Inferior parietal cortex (tissue), 1 donor: Measurements from ENCODE around the gene TTC39B.
A peak's percentile ranks its signal among the peaks of the same experiment; 100 is the strongest.

Source experiments
- DNase-seq: peaks from one replicate; pipeline ENCODE4 v3.0.0-alpha.2; 2016; ENCODE audit errors: extremely low spot score

The TTC39B gene

DNA sequence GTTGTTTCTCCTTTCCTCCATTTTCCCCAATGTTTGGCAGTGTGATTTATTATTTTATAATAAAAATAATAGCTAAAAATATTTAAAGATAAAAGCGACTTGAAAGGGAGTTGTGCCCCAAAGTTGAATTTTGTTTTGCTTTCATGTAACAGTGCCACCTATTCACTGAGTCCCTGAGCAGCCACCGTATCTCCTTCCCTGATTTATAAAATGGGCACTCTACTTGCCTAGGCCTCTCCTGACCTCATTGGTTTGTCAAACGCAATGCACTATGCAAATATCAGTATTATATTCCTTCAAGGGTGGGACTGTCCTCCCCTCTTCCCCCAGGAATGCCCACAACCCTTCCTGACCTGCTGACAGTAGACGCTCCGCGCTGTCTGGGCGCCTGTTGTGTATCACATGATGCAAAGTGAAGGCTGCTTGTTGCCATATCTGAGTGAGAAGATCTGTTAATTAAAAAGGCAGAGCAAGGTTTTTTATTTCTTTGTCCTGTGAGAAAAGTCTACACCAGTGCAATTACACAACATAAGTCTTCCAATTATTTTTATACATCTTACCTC lies 81.4 kb downstream of the TTC39B start:
- no peak for DNase-seq

DNA sequence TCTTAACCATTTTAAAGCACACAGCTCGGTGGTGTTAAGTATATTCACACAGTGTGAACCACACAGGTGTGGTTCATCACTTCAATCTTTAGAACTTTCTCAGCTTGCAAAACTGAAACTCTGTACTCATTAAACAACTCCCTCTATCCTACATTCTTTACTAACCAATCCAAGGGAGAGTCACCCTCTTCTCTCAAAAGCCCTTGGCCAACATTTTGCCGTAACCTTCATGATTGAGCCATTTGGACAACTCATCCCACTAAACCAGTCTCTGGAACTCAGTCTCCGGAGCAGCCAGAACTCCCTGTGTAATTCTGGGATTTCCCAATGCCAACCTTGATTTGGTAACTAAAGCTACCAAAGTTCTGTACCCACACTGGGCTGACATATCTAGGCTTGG lies 84.7 kb downstream of the TTC39B start:
- DNase-seq, result no peak

DNA sequence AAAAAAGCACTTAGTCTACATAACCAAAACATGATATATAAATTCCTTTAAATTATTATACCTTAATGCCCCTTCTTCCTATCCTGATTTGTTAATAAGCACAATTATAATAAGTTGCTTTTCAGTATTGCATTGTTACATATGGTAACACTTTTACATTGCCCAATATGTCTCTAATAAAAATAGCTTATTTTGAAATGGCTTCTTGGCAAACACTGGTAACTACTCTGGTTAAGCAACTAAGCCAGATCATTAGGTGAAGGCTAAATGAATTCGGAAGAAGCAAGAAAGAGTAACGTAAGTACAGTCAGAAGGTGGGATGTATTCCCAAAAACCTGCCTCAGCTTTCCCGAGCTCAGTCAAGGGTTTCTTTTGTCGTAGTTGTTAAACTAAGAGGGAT lies 85.3 kb downstream of the TTC39B start:
- no peak for DNase-seq

DNA sequence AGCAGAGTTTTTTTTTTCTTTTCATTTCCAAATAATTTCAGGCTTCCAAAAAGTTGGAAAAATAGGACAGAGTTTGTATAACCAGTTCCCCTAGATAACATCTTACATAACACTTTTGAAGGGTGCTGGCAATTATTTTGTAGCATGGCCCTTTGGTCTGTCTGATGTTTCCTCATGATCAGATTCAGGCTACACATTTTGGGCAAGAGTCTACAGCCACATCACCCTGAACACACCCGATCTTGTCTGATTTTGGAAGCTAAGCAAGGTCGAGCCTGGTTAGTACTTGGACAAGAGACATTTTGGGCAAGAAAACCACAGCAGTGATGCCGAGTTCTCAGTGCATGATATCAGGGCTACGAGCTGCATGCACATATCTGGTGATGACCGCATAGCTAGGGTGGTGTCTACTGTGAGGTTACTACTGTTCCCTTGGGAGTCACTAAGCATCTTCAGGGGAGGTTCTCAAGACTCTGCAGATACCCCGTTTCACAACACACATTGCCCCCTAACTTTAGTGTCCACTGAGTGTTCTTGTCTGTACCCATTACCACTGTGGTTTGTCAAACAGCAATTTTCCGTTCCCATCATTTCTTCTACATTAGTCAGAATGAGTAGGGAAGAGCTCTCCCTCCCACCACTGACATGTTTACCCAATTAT lies 86.2 kb downstream of the TTC39B start:
- no peak for DNase-seq

DNA sequence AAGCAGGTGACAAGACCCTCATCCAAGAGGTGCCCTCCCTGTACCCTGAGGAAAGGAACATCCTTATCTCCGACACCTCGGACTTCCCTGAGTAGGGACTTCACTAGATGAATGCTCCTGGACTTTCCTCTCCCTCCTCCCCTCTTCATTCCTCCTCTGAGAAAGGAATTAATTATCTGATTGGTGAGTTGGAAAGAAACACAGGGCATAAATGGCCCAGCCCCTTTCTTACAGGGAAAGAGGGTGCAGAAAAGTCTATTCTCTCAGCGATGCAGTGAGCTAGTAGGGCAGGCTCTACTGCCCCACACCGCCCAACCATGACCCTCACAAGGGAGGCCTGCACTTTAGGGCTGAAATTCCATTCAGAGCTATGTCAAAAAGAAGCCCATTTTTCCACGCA lies 87.5 kb downstream of the TTC39B start:
- no peak for DNase-seq

DNA sequence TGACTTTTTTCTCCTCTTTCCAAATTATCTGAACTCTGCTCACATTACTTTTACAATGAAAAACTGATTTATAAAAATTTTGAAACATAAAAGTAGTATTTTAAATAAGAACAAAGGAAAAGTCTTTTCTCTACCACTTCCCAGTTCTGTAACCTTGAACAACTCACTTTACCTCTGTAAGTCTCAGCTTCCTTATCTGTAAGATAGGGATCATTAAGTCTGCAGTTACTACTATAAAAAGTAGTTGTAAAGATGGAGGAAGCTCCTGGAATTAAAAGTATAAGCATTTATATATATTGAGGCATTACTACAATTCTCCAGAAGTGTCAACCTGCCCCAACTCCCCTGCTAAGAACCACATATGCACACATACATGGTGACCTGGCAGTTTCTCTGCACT lies 88.0 kb downstream of the TTC39B start:
- DNase-seq, result no peak

DNA sequence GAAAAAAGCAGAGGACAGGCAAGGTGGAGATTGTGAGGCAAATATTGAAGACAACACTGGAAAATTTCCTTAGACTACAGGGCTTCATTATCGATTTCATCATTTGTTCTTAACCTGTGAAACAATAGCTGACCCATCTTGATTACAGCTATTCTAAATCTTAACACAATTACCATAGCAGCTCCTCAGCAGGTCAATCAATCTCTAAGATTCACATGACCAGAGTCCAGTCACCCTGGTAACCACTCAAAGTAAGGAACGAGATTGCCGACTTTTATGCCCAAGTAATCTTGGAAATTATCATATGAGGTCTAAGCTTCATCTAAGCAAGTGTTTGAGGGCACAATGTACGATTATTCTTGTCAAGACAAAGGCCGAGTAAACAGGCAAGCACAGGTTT lies 93.8 kb downstream of the TTC39B start:
- DNase-seq, result no peak

DNA sequence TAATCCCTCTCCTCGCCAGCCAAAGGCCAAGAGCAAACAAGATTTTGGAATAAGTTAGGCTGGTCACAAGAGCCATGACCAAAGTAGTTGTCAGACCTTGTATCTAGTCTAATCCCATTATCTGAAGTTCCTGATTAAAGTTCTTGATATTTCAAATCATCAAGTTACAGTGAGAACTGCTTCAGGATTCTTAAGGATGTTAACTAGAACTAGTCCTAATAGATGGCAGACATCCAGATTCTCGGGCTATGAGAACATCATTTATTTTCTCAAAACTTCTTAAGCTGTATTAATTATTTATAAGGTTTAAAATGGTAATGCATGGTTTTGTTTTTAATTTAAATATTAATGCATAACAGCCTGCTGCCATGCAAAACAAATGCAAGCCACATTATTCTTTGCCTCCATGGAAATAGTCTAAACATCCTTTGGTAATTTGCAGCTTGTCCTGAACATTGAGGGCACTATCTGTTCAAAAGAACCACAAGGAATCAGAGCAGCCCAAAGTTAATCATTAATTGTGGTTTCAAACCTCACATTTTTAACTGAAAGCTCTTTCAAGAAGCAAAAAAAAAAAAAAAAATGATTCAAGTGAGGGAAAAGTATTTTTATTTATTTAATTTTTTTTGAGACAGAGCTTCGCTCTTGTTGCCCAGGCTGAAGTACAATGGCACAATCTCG lies 95.1 kb downstream of the TTC39B start:
- DNase-seq, result no peak

DNA sequence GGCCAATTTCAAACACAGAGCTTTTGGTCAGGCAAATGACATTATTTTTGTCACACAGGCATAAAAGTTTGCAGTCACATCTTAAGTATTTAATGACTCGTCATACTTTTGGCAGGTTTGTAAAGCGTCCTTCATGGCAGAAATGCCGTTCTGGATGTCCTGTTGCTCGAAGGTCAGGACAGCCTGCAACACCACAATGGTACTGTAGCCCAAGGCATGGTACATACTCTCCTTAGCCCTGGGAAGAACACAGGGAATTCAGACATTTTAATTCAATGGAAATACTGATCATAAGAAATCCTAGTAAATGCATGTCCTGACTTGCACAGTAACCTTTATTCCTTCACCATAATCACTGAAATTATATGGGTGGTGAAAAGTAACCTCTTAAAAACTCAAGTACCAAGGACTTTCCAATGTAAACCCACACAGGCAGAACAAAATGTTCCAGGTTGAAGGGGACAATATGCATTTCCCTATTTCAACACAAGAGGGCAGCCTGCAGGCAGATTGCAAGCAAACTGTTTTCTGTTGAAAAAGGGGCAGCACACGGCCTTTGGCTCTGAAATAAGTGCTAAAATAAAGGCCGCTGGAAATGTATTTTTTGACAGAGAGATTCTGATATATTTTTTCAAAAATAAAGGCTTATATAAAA lies 95.7 kb downstream of the TTC39B start:
- DNase-seq, result peak; percentile 88

DNA sequence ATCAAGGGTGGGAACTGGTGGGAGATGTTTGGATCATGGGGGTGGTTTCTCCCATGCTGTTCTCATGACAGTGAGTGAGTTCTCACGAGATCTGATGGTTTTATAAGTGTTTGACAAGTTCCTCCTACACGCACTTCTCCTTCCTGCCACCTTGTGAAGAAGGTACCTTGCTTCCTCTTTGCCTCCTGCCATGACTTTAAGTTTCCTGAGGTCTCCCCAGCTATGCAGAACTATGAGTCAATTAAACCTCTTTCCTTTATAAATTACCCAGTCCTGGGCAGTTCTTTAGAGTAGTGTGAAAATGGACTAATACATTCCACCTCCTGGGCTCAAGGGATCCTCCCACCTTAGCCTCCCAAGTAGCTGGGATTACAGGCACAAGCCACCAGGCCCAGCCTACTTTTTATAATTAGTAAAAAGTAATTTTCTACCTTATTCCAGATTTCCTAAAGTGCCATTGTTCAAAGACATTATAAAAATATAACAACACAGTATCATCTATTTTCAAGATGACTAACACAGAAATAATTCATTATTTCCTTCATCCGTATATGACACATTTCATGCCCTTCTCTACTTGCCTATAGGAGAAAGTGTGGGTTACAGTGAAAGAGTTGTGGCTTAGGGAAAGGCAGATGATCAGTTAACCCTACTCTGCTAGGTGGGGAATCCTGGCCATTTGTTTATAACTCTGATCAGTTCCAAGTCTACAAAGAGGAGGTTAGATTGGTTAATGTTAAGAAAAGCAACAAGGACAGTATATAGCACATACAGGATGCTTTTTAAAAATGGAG lies 99.9 kb downstream of the TTC39B start:
- DNase-seq, result no peak

DNA sequence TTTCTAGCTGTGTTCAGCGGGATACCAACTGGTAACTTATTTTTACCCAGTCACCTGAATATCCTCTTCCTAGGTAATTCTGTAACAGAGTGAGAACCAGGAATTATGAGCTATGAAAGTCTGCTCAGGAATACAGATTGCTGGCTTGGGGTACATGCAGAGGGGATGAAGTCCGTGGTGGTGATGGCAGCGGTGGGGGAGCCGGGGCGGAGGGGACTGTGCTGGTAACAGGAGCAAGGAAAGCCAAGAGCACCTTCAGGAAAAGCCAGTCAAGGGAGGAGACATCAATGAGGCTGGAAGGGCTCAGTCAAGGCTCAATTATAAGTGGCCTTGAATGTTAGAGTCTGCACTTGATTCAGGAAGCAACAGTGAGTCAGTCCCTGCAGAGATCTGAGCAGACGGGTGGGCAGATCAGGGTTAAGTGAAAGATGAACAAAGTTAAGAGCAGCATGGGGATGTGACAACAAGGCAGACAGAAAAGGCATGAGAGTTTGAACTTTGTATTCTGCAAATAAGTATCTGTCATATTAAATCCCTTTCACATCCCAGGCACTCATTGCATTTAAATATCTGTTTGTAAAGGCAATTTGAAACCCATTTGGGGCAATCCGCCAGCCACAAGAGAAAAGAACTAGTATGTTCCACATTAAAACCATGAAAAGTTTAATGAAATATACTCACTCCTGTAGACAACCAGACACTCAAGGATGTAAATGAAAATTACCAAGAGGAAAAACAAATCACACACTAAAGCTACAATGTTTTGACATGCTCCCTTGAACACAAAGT lies 101.2 kb downstream of the TTC39B start:
- DNase-seq, result no peak

DNA sequence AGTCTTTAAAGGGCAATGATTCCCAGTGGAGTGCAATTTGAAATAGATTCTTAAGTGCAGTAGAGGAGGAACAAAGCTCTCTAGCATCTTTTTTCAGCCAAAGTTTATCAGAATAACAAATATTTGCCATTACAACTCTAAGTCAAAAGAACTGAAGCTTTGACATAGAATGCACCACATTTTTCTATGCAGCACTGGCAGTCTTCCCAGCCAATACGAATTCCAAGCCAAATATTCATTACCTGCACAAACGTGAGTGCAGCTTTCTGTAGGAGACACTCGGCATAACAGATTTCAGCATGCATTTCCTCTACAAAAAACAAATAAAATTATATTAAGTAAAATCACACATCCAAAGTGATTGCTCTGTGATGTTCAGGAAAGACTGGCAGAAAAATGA lies 103.4 kb downstream of the TTC39B start:
- DNase-seq, result no peak

DNA sequence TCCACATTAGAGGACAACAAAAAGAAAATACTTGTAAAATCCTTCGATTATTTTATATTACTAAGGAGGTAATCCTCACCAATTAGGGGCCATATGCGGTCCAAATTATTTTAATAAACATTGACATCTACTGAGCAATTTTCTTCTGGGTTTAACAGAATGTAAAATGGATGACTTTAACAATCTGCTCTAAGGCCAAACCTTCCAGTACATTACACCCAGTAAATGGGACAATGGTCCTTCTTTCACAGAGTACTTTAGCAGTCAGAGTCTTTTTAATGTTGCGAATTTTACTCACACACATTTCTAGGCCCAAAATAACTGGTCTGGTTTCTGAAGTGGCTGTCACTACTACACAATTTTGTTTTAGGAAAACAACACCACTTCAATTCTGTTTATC lies 106.9 kb downstream of the TTC39B start:
- no peak for DNase-seq

DNA sequence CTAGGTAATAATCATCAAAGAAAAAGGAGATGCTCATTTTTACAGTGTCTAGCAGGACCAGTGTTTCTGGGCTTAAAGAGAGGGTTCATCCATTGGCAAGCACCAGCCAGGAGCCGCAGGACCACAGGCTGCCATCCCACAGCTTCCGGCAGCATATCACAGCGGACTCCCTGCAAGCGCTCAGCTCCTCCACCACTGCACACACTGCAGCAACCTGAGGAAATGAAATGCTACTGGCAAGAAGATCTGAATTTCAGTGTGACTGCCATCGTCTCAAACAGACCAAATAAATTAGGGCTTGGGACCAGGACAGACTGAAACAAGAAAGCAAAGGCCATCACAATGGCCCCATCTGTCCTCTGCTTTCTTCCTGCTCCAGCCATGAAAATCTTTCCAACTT lies 114.2 kb downstream of the TTC39B start:
- DNase-seq, result no peak

DNA sequence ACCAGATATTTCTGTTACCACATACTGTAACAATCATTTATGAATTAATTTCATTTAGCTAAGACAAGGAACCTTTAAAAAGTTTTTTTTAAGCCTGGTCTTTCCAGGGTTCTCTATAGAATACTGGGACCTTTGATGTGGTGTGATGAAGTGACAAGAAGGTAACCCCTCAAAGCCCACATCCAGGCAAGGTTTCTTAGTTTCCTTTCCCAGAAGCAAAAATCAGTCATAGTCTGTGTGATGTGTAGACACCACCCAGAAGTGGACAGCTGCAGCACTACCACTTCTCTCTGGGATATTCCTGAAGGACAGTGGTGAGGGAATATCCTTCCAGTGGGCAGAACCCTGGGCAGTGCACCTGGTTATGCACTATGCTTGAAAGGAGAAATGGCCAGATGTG lies 115.6 kb downstream of the TTC39B start:
- no peak for DNase-seq

DNA sequence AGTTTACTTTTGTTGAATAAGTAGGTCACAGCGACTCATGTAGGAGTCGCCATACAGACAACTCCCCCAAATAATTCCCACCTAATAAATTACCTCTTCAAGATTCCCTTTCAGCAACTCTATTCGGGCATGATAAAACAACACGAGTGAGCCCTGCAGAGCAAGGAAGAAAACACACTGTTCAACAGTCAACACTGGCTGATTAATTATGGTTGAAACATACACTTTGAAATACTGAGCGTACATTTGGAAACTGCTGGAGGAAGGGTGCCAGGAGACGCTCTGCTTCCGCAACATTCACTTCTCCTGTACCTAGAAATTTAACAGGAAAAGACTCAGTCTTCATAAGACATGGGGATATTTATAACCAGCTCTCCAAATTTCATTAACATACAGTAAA lies 117.5 kb downstream of the TTC39B start:
- no peak for DNase-seq

DNA sequence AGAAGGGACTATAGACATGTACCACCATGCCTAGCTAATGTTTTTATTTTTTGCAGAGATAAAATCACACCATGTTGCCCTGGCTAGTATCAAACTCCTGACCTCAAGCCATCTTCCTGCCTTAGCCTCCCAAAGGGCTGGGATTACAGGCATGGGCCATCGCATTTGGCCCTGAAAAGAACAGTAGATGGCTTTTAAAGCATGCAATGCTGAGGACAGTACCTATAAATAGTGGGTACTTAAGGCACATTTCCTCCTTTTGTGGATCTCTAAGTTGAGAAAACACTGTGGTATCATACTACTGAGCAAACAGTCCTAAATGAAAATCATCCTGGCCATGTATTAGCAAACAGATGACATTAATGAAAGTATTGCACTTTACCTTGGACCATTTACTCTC lies 119.4 kb downstream of the TTC39B start:
- no peak for DNase-seq

DNA sequence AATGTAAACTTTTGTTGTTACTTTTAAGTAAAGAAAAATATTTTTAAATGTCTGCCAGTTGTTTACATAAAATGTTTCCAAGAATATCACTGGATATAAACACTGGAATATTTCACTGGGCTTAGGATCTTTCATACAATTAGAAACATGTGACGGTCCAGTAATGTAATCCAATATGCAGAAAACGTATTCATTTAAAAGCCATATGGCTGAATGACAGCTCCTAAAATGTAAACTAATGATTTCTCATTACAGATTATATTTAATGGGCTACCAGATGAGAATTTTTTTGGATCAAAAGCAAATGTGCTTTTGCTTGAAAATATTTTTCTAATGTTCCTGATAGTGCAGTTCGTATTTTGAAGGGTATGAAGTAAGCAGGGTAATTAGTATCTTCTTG lies 124.3 kb downstream of the TTC39B start:
- DNase-seq, result no peak

DNA sequence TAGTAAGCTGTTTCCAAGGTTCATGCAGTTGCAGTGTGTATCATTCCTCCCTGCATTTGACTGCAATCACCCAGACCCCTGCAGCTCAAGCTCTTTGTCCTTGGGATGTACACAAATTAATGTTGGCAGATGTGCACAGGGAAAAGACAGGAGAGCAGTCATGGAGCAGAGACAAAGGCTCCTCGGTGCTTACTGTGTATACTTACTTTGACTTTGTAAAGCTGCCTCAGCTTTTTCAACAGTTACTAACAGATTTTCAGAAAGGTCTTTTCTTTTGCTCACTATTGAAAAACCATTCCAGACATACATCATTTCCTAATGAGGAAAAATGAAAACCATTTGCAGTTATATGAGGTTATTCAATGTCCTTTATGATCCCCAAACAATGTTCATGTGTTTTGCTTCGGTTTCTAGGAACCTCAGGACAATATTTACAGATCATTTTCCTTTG lies 124.9 kb downstream of the TTC39B start:
- no peak for DNase-seq

DNA sequence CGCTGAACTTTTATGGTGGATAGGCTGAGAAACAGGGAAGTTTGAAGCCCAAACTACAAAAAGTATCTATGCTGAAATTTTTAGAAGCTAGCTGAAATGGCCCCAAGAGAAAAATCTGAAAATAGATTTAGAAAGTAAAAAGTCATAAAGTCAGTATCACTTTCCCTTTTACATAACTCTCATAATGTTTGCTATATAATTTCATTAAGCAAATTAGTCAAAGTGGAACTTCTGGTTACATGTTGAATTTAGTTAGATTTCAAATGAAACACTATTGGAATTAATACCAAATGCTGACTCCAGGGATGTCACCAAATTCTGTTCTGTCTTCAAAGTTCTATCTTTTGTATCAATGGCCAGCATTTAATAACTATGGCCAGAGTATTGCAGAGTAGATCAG lies 126.9 kb downstream of the TTC39B start:
- DNase-seq, result no peak

DNA sequence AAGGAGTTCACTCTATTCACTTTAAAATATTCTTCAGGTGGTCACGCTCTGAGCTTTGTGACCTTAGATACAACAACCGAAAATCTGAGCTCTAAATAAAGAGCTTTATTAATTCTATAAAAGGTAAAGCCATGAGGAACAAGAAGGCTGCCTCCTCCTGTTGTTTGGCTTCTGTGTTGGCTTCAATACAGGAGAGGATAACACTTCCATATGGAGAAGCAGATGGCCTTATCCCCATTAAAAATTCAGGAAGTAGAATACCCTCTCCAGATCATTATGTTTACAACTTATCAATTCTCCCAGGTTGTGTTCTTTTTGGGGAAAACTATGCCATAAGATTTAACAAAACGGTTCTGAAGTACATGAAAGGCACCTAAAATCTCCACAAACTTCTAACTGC lies 128.4 kb downstream of the TTC39B start:
- no peak for DNase-seq
